T1000 (cell line): ENCODE data around the gene GAK.

Source experiments
- DNase-seq: peaks from one replicate; lab custom pipeline; 2025; ENCODE audit warnings: mixed read lengths; lab: John Stamatoyannopoulos, UW

GAK gene

DNA sequence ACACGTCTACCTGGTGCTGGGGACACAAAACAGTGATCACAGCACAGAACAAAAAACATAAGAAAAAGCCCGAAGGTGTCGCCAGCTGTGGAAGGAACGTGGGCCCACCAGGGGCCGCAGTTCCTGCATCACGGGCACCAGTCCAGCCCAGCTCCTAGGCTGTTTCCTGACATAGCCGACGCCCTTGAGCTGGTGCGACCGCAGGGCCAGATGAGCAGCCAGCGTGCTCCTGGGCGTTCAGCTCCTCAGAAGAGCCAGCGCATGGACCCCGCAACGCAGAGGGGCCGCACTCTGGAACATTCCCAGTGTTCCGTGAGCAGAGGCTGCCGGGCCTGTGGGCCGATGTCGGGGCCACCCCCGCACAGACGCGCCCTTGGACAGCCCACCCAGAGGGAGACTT lies 44.1 kb downstream of the GAK start:
- DNase-seq, result no peak

DNA sequence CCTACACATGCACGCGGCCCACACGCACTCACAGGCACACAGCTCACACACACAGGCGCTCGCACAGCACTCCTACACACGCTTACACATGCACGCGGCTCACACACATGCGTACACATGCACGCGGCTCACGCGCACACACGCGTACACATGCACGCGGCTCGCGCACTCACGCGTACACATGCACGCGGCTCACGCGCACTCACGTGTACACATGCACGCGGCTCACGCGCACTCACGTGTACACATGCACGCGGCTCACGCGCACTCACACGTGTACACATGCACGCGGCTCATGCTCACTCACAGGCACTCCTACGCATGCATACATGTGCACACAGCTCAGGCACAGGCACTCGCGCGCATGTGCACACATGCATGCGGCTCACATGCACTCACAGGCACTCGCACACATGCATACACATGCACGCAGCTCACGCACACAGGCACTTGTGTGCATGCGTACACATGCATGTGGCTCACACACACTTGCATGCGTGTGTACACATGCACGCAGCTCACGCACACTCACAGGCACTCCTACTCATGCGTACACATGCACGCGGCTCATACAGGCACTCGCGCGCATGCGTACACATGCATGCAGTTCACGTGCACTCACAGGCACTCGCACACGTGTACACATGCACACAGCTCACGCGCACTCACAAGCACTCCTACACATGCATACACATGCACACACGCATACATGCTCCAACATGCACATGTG lies 44.9 kb downstream of the GAK start:
- no peak for DNase-seq

DNA sequence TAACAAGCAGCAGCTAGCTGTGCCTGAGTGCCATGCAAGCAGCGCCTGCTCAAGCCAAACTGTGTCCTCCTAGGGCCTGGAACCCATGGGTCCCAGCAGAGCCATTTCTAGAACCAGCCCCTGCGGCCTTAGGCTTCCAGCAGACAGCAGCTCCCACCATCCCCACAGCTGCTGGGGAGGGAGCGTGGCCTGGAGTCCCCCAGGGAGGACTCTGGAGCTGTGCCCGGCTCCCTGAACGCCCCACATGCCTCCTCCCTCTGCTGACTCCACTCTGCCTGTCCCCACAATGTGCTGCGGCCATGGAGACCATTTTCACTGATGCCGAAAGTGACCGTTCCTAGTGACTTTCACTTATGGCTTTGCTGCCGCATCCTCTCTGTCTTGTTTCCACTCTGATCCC lies 45.9 kb downstream of the GAK start:
- DNase-seq, result no peak

DNA sequence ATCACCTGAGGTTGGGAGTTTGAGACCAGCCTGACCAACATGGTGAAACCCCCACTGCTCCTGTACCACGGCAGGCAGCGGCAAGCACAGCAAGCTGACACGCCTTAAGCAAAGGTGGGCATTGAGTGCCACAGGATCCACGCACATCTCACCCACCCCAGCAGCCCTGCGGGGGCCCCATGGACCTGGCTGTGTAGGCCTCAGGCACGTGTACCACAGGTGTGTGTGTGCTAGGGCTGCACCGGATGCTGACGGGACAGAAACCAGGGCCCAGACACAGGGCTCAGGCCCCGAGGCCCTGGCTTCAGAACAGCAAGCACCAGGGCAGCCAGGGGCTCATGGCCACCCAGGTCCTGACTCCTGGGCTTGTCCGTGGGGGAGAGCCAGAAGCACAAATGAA lies 46.8 kb downstream of the GAK start:
- no peak for DNase-seq

DNA sequence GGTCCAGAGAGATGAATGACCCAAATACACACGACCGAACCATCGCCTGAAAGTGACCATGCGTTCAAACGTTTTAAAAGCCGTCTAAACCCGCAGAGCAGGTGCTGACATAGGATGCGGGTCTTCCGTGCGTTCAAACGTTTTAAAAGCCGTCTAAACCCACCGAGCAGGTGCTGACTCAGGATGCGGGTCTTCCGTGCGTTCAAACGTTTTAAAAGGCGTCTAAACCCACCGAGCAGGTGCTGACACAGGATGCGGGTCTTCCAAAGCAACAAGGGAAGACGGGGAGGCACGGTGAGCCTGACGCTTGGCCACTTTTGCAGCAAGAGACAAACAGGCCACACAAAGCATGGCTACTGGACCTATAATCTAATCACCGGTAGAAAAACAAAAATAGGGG lies 47.2 kb downstream of the GAK start:
- no peak for DNase-seq

DNA sequence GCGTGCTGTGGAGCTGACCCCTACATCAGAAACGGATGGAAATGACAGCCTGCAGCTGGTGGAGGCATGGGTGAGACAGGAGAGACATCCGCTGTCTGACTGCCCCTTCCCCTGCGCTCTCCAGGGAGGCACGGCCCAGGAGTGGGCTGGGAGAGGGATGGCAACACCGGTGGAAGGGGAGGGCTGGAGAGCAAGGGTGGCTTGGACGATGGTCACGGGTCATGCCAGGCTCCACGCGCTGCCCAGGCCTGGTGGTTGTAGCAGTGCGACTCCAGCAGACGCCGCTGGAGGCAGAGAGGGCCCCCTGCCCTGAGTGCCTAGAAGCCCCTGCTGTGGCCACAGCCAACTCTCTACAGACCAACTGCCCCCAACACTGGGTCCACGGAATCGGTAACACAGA lies 47.9 kb downstream of the GAK start:
- DNase-seq, result no peak

DNA sequence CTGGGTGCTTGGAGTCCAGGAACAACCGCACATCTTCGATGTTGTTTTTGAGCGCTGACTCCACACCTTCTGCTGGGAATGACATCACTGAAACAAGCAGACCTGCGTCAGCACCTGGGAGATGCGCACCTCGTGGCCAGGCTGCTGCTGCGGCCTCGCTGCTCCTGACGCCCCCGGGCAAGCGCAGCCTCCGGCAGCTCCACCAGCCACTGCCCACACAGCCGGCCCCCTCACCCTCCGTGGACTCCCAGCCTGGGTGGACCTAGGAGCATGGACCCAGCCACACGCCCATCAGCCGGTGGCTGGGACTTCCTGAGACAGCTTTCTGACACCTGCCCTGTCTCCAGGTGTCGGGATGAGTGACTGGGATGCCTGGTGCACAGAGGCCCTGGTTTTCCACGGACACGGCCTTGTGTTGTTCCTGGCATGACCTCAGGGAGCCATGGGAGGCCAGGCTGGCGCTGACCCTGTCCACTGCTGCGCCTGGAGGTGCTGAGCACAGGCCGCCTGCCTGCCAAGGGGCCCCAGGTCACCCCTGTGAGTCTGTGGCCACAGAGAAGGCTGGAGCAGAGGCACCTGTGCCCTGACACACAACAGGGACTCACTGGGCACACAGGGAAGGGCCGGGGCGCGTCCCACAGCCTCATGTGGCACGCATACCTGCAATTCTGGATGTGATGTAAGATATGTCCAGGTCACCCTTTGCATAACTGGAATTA lies 48.6 kb downstream of the GAK start:
- DNase-seq, result no peak

DNA sequence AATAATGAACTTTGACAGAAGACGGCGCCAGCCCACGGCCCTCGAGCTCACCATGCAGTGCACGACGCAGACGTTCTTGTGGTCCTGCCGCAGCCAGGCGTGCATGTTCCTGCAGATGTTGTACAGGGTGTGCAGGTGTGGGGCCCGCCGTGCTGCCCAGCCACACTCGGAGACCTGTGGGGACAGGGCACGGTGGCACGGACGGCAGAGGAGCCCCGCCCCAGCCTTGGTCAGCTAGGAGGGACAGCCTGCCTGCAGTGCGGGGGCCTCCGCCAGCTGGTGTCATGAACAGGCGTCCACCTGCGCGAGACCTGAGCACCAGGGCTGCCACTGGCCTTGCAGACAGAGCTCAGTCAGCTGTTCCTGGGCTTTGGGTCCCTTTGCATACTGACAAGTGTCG lies 49.5 kb downstream of the GAK start:
- no peak for DNase-seq

DNA sequence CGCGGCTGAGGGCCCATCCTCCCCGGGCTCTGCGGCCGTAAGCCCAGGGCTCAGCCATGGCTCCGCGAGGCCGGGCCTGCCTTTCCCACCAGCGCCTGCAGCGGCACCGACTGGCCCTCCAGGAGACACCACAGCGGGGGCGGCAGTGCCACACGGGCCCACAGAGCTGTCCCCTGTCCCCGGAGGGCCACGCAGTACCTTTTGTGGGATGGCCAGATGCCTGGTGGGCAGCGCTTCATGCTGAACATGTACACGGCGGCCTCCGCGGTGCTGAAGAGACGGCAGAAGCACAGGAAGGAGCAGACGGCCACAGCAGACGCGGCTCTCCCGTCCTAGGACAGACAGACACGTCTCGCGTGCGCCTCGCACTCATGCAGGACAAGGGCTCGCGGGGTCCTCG lies 50.4 kb downstream of the GAK start:
- DNase-seq, result no peak

DNA sequence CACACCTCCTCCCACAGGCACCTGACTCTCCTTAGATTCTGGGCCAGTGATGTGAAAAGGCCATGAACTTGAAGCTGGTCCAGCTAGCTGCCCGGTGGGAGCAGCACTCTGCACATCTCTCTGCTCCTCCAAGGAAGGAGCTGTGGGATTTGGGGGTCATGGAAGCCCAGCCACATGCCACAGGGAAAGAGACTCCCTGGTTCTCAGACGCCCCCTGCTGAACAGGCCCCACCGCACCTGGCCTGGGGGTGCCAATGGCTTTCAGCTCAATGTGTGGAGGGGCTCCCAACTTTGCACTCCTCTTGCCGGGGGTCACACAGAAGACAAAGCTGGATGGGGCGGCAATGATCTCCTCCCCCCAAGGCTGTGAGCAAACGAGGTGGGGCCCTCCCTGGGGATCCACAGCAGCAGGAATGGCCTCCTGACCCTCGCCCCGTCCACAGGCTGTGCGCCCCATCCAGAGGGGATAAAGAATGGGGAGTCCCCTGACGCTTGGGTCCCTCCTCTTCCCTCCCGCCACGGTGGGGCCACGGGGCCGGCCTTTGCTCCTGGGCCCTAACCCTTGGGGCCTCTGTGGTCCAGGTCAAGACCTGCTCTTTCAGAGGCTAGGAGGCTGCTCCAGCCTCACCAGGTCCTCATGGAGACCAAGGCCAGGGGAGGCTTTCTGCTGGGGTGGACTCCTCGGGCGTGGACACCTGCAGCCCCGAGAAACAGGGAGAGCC lies 51.3 kb downstream of the GAK start:
- no peak for DNase-seq

DNA sequence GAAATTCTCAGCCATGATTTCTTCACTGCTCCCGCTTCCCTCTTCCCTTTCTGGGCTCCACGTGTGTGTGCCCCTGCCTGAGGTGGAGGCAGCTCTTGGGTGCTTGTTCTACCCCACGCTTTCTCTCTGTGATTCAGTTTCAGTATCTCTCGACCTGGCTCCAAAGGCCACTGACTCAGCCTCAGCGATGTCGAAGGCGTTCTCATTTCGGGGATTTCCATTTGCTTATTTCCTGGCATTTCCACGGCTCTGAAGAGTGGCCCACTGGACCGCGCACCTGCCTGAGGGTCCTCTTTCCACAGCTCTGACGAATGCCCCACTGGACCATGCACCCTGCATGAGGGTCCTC lies 52.4 kb downstream of the GAK start:
- DNase-seq, result no peak

DNA sequence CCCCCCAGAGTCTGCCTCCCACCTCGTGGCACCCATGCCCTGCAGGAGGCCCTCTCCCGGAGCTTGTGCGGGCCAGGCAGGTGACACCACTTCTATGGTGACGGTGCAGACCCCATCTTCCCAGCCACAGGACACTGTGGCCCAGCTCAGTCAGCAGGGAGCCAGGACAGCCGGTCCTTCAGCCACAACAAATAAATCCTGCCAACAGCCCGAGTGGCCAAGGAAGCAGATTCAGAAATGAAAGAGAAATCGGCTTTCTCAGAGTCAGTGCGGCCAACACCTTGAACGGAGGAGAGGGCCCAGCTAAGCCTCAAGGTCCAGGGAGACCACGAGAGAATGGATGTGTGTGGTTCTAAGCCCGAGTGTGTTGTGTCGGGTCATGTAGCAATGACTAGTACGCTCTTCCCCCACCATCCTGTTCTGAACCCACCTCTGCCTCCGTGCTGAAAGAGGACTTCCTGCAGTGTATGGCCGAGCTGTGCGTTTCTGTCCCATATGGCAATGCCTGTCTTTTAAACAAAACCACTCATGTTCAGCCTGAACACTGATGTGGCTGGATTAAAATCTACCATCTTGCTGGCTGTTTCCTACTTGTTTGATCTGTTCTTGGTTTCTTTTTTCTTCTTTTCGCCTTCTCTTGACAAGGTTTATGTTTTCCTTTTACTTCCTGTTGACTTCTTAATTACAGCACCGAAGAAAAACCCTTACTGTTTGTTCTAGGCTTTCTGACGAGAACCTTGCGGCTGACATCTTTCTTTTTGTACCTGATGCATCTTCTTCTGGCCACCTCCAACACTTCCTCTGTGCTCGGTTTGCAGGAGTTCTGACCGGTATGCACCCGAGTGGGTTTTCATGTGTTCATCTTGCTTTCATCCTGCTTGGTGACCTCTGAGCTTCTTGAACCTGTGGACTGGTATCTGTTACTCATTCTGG lies 53.1 kb downstream of the GAK start:
- no peak for DNase-seq

DNA sequence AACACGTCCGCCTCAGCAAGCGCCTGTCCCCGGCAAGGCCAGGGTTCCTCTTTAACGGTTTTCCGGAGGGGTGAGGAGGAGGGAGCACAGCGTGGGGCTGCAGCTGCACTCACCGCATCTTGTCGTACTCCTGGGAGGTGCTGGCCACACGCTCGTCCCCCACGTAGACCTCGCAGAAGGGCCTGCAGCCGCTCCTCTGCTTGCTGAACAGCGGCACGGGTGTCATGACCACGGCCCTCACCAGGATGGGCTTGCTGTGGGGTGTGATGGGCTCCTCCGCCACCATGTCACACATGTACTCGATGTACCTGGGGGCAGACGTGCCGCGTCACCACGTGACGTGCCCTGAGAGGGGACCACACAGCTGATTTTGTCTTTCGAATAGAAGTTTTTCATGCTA lies 54.6 kb downstream of the GAK start:
- no peak for DNase-seq

DNA sequence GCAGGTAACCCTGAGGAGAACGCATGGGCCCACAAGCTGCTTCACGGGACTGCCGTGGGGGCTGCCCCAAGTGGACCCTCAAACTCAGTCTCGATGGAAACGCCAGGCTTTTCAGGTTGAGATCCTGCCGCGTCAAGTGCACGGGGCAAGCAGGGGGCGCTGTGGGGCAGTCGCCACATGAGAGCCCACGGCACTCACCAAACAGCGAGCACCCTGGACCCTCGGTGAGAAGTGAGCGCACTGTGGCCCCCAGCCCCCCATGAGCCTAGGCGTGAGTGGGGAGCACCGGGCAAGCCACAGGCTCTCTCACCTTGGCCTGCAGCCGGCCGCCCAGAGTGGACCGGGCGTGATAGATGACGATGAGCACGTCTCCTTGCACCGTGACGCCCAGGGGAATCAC lies 55.3 kb downstream of the GAK start:
- DNase-seq, result no peak

DNA sequence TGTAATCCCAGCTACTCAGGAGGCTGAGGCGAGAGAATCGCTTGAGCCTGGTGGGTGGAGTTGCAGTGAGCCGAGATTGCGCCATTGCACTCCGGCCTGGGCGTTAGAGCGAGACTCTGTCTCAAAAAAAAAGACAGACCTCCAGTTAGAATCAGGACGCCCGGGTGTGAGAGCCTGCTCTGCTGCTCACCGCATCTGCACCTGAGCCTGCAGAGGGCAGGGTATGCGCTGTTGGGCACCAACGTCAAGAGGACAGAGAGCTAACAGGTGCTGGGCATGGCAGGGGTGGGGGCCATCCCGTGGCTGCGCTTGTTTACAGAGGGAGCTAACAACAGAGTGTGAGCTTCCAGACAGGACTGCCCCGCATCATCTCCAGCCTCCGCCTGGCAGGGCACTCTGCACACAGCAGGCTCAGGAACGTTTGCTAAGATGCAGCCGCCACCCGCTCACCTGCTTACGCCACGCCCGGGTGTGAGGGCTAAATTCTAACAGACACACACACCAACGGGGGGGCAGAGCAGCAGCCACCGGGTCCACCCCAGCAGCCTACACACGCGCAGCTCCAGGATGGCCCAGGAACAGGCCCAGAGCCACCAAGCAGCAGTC lies 56.2 kb downstream of the GAK start:
- DNase-seq, result no peak

DNA sequence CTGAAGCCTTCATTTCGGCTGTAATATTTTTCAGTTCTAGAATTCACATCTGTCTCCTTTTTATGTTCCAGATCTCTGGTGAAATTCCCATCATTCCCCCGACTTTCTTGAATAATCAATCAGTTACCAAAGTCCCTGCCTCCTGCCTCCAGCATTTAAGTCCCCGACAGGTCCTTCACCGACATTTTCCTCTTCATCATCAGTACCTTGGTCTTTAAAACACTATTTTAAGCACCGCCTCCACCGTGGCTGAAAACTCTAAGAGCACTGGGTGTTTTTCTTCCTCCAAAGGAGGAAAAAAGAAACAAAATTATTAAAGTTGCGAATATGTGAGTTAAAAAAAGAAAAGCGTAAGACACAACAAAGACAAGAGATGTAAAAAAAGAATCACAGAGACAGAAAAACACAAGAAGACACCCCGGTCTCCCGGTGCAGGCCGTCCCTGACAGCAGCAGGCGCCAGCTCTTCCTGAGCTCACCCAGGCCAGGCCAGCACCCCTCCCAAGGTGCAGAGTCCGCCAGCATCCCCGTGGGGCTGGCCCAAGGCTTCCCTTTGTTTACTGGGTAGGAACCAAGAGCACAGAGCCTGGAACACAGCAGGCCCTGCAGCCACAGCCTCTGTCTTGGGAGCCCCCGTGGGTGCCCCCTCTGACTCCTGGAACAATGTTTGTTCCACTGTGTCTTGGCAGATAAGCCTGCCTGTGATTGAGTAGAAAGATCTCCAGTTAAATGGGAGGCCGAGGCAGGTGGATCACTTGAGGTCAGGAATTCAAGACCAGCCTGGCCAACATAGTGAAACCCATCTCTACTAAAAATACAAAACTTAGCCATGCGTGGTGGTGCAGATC lies 56.9 kb downstream of the GAK start:
- DNase-seq, result no peak

DNA sequence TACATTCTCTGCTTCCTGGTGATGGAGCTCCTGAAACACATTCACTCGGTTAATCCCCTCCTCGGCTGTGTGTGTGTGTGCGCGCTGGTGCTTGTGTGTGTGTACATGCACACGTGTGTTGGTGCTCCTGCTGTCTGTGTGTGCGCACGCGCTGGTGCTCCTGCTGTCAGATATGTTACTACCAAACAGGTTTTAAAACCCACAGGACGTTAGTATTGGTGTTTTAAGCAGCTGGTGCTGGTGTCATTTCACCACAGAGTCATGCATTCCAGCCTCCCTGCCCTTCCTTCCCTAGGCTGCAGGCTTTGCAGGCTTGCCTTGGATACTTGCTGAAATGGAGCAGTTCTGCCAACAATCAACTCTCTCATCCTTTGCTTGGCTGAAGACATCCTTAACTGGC lies 58.1 kb downstream of the GAK start:
- DNase-seq, result no peak

DNA sequence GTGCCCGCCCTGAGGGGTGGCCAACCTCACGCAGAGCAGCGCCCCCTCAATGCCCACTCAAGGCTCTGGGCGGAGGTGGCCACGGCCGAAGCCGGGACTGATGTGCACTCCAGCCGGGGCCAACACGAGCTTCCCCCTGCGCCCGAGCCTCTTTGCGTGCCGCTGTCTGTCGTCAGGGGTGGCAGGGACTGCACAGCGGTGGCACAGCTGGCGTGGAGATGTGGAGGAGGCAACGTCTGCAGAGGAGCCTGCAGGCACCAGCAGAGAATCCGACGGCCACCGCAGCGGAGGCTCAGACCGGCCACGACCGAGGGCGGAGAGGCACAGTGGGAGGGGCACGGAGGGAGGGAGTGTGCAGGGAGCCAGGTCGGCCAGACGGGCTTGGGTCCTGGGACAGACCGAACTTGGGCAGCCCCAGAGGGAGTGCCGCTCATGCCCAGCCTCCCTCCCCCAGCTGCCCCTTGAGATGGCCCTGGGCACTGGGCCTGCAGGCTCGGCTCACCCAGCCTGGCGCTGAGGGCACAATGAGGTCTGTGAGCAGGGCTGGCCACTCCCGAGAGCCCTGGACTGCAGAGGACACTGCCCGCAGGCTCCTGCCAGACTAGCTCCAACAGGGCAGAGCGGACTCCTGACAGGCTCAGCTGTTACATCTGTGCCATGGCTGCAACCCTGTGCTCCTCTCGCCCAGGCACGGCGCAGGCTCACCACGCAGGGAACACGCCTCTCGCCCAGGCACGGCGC lies 59.7 kb downstream of the GAK start:
- DNase-seq, result no peak

DNA sequence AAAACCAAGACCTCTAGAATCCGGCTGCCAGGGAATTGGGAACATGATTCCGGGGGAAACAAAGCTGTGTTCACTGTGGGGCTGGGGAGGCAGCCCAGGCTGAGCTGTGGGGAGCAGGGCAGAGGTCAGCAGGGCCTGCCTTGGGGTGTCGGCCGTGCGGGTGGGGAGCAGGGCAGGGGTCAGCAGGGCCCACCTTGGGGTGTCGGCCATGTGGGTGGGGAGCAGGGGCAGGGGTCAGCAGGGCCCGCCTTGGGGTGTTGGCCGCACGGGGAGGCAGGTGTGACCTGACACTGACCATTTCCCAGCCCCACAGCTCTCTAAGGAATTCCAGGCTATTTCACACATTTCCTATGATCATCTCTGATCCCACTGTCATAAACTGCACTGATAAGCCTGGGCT lies 60.6 kb downstream of the GAK start:
- DNase-seq, result no peak

DNA sequence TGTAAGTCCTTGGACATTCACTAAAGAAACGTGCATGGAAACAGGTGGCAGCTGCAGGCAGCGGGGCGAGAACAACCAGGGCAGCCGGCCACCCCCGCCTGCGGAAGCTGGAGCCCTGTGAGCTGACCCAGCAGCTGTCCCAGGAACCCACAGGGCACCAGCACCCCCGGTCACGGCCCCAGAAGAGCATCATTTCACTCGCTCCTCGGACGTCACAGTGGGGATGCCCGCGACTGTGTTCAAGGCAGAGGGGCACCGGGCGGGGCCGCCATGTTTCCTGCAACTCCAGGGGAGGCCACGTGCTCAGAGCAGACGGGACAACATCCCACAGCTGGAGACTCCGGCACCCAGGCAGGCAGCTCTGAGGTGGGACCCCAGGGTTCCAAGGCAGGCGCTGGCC lies 61.2 kb downstream of the GAK start:
- DNase-seq, result no peak
